ENCODE measurements around the gene DCXR.

The DCXR gene

GRCh38 chr17:82059272-82060000 is 21.9 kb upstream of the DCXR start:
- H3K4me3 ChIP-seq, result peak overlapping the region in 1 of 10 experiments; percentile 7; a peak in 1 of 20 replicates
- H3K4me2 ChIP-seq, result peak overlapping the region in 10 of 11 experiments; percentile 5 to 84 (median 56); a peak in 17 of 22 replicates
- TF ChIP-seq Cebpa-rat (IDR thresholded peaks at IDR 0.05), result no peak
- H3K27ac ChIP-seq, result peak overlapping the region in 3 of 11 experiments; percentile 11 to 35 (median 29); a peak in 4 of 22 replicates
- no peaks in the 10 kb centered on the region for H3K9me3 ChIP-seq (replicated peaks in 1 of 11)
- peaks cover 90 to 98% (median 97%) of the 10 kb centered on the region in 11 experiments for H3K36me3 ChIP-seq
- H3K27me3 ChIP-seq, result no peaks in the 10 kb centered on the region
- peaks cover 12 to 58% (median 42%) of the 10 kb centered on the region in 10 experiments for H3K4me1 ChIP-seq
- H3K9ac ChIP-seq, result peak overlapping the region in 10 of 11 experiments; percentile 14 to 68 (median 50); a peak in 16 of 22 replicates
- H4K20me1 ChIP-seq, result peaks cover 0 to 98% (median 95%) of the 10 kb centered on the region in 11 experiments; a peak in 19 of 22 replicates

DNA sequence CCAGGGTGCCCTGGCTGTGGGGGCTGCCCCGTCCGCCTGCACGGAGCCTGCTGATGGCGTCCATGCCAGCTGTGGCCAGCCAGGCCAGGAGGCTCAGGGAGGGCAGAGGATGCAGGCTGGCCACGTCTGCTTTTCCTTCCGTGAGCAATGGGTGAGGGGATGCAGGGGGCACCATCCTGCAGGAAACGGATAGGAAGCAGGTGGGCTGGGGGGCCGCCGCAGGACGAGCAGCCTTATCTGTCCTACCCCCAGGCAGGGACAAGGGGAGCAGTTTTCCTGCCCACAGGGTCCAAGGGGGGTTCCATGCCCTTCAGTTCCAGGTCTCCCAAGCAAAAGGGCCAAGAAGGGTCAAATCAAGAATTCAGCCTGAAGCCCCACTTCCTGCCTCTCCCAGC is 21.4 kb upstream of the DCXR start:
- Histone ChIP-seq H4K20me1 (peaks cover 0 to 98% (median 95%) of the 10 kb centered on the region in 11 experiments; a peak in 19 of 22 replicates), H3K9ac (peak overlapping the region in 7 of 11 experiments; percentile 16 to 68 (median 55); a peak in 11 of 22 replicates), H3K27ac (0 out of 22 replicates have a peak overlapping the region, but pooled peaks of 1 of the 11 experiments have one; percentile 8), H3K4me3 (peak overlapping the region in 1 of 10 experiments; percentile 7; a peak in 1 of 20 replicates), H3K27me3 (no peaks in the 10 kb centered on the region), H3K36me3 (peaks cover 92 to 98% (median 97%) of the 10 kb centered on the region in 11 experiments), H3K4me2 (peak overlapping the region in 8 of 11 experiments; percentile 27 to 84 (median 60); a peak in 14 of 22 replicates), H3K9me3 (replicated peaks in 1 of 11) (no peaks in the 10 kb centered on the region), H3K4me1 (peaks cover 9 to 55% (median 37%) of the 10 kb centered on the region in 10 experiments)
- TF ChIP-seq Cebpa-rat (IDR thresholded peaks at IDR 0.05), result no peak

DNA sequence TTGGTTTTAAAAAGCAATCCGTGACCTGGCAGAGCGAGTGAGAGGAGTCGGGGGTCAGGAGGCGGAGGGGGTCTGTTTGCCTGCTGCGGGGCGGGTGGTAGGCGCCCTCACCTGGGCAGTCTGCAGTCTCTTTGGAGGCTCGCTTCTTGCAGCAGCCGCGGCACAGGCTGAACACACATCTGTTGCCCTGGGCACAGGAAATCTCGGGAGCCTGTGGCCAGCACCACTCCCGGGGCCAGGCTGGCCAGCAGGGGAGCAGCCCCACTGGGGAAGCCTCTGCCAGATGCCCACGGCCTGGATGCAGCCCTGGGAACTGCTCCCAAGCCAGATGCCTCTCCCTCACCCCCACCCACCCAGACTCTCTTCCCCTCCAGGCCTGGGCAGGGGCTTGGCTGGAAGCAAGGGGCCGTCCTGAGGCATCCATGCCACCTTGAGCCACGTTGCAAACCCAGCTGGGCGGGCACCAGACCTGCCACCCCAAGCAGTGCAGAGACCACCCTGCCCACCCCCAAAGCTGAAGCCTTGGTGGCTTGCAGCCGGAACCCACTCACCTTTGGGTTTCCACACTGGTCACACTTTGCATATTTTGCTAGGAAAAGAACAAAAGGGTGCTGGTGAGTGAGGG is 20.8 kb upstream of the DCXR start:
- Histone ChIP-seq H3K4me2 (peak overlapping the region in 5 of 11 experiments; percentile 54 to 84 (median 73); a peak in 6 of 22 replicates), H3K9ac (peak overlapping the region in 2 of 11 experiments; percentile 55 to 68; a peak in 4 of 22 replicates), H3K27me3 (no peaks in the 10 kb centered on the region), H3K36me3 (peaks cover 90 to 98% (median 97%) of the 10 kb centered on the region in 11 experiments), H3K27ac (no peak overlapping the region), H3K9me3 (replicated peaks in 1 of 11) (no peaks in the 10 kb centered on the region), H3K4me3 (no peak overlapping the region), H4K20me1 (peaks cover 0 to 98% (median 95%) of the 10 kb centered on the region in 11 experiments; a peak in 19 of 22 replicates), H3K4me1 (peaks cover 9 to 58% (median 38%) of the 10 kb centered on the region in 10 experiments)
- TF ChIP-seq Cebpa-rat (IDR thresholded peaks at IDR 0.05), result no peak

GRCh38 chr17:82056729-82057621 is 19.5 kb upstream of the DCXR start:
- Histone ChIP-seq H4K20me1 (peaks cover 0 to 98% (median 95%) of the 10 kb centered on the region in 11 experiments; a peak in 20 of 22 replicates), H3K4me2 (peak overlapping the region in 4 of 11 experiments; percentile 7 to 14 (median 9); a peak in 2 of 22 replicates), H3K36me3 (peaks cover 76 to 88% (median 86%) of the 10 kb centered on the region in 11 experiments), H3K27me3 (no peaks in the 10 kb centered on the region), H3K4me1 (peaks cover 17 to 68% (median 47%) of the 10 kb centered on the region in 10 experiments), H3K9ac (peak overlapping the region in 4 of 11 experiments; percentile 15 to 41 (median 28); a peak in 5 of 22 replicates), H3K4me3 (no peak overlapping the region), H3K27ac (no peak overlapping the region), H3K9me3 (replicated peaks in 1 of 11) (no peaks in the 10 kb centered on the region)
- no peak for TF ChIP-seq Cebpa-rat (IDR thresholded peaks at IDR 0.05)

- Histone ChIP-seq H3K4me1 (peaks cover 17 to 68% (median 47%) of the 10 kb centered on the region in 10 experiments), H3K9me3 (replicated peaks in 1 of 11) (no peaks in the 10 kb centered on the region), H4K20me1 (peaks cover 0 to 93% (median 90%) of the 10 kb centered on the region in 11 experiments; a peak in 20 of 22 replicates), H3K9ac (no peak overlapping the region), H3K4me3 (no peak overlapping the region), H3K27ac (no peak overlapping the region), H3K4me2 (no peak overlapping the region), H3K27me3 (no peaks in the 10 kb centered on the region), H3K36me3 (peaks cover 70 to 82% (median 80%) of the 10 kb centered on the region in 11 experiments)
- TF ChIP-seq Cebpa-rat (IDR thresholded peaks at IDR 0.05), result no peak
These were observed 18.6 kb upstream of the DCXR start for GRCh38 chr17:82055965-82056728.

- Histone ChIP-seq H3K36me3 (peaks cover 62 to 73% (median 72%) of the 10 kb centered on the region in 11 experiments), H3K4me1 (peaks cover 24 to 68% (median 50%) of the 10 kb centered on the region in 10 experiments), H3K9ac (peak overlapping the region in 3 of 11 experiments; percentile 5 to 23 (median 14); a peak in 3 of 22 replicates), H3K27ac (no peak overlapping the region), H3K4me3 (no peak overlapping the region), H3K4me2 (0 out of 22 replicates have a peak overlapping the region, but pooled peaks of 1 of the 11 experiments have one; percentile 1), H3K27me3 (no peaks in the 10 kb centered on the region), H3K9me3 (replicated peaks in 1 of 11) (no peaks in the 10 kb centered on the region), H4K20me1 (peaks cover 0 to 92% (median 82%) of the 10 kb centered on the region in 11 experiments; a peak in 20 of 22 replicates)
- no peak for TF ChIP-seq Cebpa-rat (IDR thresholded peaks at IDR 0.05)
These were observed 17.8 kb upstream of the DCXR start for GRCh38 chr17:82055023-82055964.
